Left ventricle myocardium inferior (tissue), 1 donor: ENCODE measurements around the gene GC. TPM values are rescaled to one million over a fixed set of nuclear protein-coding genes. Genes with fewer than 3 reads are reported as not detected.

ENCODE experiments used
- total RNA-seq: library from RNA; stranded (reverse); fragmentation: NEBNext Ultra II Directional; extraction: Animal tissue kit (Norgen Biotek cat#: 25700); gene quantifications from one replicate; pipeline ENCODE4 v1.2.1, GENCODE V29; 2021
- donor health status: DM: no; HTN: yes; CAD: no; lungs with severe emphysema.

The GC gene
- total RNA-seq, 1 donor from 2014 or later, result not detected

Other genes with a start within 250 kb of the GC start
- not detected for gene NPFFR2, start 247.9 kb upstream of the GC start, total RNA-seq